ACHN (cell line): ENCODE results near the gene STMND1.

ENCODE experiments used
- DNase-seq: peaks from one replicate; pipeline ENCODE4 v3.0.0-alpha.2; 2015
- in situ Hi-C: cut with HindIII; loops from 2 replicates; pipeline ENCODE4 v1.10.0; 2017; ENCODE audit warnings: low sequenced_read_pairs, low pct_ligation_motif_present, low pct_unique_long_range_greater_than_20kb

Gene STMND1

DNA sequence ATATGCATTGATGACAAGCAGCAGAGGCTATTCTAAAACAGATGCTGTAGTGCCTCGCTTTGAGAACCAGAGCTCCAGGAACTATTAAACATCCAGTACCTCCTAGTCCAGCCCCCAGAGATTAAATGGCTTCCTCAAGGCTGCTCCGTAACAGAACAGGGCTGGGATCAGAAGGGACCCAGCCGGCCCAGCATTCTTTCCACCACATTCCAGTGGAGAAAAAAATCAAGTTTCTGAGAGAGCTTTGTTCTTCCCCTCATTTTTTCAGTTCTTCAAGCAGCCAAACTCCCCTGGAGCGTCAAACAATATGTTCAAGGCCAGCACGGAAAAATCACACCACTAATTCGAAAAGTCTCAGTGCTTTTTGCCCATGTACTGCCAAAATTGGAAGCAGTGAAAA, 5.8 kb upstream of the STMND1 start:
- in situ Hi-C loops = no loop called here
- DNase-seq = no peak

DNA sequence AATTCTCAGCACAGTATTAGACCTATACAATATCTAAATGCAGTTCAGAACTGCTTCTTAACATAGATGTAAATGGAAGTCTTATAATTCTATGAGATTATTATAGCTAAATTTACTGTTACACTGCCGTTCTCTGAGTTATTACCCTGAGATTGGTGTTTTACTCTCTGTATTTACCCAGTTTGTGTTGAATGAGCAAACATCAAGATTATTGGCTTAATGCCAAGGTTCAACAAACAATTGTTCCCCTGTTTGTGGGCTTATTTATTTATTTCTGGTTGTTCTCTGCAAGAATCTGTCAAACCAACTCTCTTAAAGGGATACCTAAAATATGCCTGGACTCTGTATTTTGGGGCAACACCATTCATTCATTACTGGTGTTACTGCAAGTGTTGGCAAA, 5.2 kb upstream of the STMND1 start:
- no peak for DNase-seq
- in situ Hi-C loops = no loop called here

DNA sequence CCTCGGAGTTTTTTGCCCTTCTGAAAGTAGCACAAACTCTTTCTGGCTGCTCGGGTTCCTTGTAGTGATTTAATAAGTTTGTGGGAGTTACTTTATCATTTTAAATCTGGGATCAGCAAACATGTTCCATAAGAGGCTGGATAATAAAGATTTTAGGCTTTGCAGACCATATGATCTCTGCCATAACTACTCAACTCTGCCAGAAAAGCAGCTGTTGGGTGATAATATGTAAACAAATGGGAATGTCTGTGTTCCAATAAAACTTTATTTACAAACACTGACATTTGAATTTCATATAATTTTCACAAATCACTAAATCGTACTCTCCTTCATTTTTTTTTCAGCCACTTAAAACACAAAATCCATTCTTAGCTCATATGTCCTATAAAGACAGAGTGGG, 3.9 kb upstream of the STMND1 start:
- no peak for DNase-seq
- in situ Hi-C loops = no loop called here

DNA sequence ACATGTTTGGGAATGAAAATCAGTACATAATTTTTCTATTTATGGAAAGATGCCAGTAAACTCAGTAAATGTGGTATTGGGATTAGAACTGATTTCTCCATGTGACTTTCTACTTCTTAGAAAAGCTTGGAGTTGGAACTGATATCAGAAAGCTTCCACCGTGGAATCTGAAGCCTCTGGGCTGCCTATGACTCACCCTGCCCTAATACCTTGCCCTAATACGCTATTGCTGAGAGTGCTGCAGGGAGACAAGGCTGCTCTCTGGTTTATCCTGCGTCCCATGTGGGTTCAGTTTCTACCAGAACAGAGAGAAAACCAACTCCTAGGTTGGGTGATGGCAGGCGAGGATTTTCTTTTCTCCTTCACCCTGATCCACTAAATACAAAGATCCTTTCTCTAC, 3.3 kb upstream of the STMND1 start:
- in situ Hi-C loops = no loop called here
- no peak for DNase-seq

DNA sequence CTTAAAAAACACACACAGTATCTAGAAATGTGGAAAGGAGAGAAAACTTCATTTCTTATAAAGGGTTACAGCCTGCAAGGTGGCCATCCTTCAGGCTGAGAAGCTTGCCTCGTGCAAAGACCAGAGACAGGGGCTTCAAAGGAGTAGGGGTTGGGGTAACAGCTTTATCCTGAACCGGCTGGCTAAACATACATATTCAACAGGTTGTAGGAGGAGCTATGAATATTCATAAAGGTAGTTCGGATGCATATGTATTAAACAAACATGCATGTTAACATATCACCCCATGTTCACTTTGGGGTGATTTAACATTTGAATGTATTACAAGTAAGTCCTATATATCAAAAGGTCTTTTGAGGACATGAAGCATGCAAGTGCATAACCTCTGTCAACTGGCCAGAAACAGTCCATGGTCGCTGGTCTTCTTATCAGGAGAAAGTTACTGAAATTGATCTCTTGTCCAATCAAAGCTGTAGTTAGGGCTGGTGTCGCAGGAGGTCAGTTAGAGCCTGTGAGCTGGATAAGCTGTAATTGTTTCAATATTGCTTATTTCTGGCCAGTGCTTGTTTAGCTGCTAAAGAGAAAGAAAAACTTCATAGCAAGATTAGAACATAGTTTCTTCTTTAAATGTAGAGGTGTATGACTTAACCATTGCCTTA, 2.3 kb upstream of the STMND1 start:
- DNase-seq = no peak
- in situ Hi-C loops = no loop called here

DNA sequence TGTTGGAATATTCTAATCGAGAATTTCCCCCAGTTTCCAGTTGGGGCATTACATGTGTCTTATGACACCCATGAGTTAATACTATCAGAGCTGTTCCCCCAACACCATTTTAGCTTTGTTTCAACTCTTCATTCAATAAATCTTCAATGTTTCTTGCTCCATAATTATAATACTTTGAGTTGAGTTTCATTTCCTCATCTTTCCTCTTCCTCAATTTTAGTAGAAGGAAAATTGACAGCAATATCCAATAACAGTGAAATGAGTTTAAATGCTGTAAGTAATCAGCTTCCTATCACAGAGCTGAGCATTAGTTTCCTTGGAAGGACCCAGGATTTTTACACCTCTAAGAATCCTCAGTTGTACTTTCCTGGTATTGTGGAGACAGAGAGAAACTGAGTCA, 1.0 kb upstream of the STMND1 start:
- no peak for DNase-seq
- in situ Hi-C loops = no loop called here

DNA sequence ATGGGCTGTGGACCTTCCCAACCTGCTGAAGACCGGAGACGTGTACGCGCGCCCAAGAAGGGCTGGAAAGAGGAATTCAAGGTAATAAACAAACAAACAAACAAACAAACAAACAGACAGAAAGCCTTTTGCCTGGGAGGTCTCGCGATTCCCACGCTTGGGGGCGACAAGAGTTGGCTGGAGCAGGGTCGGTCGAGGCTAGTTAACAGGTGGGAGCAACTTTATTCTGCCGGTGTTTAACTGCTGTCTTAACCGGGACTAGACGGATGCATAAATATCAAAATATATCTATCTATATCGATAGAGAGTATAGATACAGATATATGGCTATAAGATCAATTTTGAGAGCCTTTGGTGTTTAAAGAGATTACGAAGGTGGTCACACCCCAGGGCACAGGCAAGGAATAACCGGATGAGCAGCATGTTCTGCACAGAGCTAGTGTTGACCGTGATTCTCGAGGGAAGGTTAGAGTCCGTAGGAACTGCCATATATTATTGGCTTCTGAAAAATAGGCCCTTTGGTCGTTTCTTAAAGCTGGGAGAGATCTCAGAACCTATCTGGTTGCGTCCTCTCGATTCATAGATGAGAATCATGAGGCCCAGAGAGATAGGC, 514 bp downstream of the STMND1 start:
- in situ Hi-C loops = no loop called here
- no peak for DNase-seq

DNA sequence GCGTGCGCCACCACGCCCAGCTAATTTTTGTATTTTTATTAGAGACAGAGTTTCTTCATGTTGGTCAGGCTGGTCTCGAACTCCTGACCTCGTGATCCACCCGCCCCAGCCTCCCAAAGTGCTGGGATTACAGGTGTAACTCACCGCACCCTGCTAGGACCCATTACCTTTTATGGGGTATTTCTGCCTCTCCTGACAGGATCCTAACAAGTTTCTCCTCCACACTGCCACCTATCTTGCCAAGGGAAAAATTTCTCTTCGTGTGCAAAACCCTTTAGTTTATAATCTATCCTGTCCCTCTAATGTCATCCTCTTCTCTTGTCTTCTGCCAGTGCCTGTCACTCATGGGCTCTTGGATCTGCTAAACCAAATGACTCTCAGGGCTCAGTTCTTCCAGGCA, 1.9 kb downstream of the STMND1 start:
- in situ Hi-C loops = no loop called here
- DNase-seq = peak; percentile 4

DNA sequence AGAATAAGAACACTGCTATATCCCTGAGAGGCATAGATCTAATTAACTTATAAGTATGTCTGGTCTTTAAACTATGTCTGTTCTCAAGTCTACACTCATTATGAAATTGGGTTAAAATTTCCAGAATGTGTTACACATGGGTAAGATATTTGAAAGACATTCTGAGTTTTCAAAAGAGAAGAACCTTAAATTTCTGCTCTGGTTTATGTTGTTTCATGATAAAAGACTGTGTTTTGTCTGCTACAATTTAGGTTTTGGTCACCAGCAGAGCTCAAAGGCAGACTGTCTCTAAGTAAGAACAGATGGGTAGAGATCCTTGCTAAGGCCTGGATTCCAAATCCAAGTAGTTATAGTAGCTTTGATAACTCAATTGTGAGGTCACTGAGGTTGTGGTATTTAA, 6.0 kb downstream of the STMND1 start:
- no peak for DNase-seq
- in situ Hi-C loops = no loop called here

DNA sequence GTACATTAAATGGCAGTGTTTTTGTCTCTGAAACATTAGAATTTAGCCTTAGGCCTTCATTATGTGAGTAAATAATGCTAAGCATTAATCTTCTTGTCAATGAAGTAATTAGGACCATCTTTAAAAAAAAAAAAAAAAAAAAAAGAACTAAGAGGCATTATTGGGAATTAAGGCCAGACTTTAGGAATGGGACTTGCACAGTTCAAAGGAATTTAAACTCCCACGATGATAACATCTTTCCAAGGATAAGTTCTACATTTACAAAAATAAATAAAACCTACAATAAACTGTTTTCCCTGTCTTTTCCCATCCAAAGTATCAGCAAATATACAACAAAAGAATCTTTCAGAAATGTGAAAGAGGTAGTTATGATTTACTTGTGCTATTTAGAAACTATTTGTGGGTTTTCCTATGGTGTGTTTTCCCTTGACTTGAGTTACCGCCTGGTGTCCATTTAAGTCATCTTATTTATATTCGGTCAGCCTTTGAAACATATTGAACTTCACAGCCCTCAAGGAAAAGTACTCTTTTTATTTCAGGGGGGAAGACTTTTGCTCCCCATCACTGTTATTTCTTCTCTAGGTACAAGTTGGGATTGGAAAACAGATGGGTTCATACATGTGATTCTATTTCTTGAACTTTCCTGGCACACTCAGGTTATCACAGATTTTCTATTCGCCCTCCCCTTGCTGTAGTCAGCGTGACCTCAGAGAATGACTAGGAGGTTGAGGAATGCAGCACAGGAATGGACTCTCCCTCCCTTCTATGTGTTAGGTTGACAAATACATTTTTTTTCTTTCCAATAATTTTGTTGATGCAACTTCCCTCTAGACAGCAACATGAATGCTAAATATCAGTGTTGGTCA, 13.6 kb downstream of the STMND1 start:
- in situ Hi-C loops = no loop called here
- DNase-seq = peak; percentile 71

DNA sequence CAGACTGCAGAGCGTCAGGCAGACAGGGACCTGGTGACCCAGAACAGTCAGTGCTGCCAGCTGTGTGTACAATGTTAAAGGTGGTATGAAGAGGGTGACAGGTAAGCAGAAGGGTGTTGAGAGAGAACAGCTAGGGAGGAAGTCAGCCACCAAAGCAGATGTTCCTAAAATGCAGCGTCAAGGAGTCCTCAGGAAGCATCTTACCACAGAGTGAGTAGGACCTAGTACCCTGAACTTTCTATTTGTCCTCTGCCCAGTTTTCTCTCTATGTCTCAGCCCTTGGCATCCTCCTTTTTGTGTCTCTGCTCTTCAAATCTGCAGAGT, 14.2 kb downstream of the STMND1 start:
- in situ Hi-C loops = no loop called here
- no peak for DNase-seq

DNA sequence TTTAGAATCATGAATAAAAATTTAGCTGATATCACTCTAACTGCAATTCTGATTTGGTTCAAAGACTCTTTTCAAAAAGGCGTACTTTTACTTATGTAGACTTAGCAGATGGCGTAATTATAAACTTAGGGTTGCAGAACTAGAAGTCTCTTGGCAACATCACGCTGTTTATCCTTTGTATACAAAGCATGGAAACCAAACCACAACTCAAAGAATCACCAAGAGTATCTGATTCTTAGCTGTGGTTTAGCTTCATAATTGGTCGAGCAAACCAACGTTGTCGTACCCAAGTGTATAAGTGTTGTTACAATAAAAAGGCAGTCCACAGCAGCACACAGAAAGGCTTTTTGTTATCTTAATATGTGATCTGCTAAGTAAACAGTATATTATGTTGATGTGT, 18.2 kb downstream of the STMND1 start:
- no peak for DNase-seq
- in situ Hi-C loops = no loop called here

DNA sequence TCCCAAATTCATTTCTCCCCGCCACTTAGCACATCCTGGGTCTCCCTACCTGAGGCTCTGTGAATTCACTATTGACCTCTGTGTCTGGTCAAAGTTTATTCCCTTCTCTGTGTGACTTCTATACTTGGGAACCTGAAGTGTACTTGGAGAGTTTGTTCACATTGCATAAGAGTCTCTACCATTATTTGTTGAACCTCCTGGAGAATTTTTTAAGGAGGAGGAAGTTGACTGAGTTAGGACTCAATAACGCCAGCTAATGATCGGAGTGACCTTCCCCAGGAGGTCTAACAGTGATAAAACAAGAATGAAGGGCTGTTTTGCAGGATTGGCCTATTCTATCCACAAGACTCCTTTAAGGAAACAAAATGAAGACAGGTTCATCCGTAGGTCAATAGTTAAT, 23.6 kb downstream of the STMND1 start:
- in situ Hi-C loops = no loop called here
- DNase-seq = no peak

DNA sequence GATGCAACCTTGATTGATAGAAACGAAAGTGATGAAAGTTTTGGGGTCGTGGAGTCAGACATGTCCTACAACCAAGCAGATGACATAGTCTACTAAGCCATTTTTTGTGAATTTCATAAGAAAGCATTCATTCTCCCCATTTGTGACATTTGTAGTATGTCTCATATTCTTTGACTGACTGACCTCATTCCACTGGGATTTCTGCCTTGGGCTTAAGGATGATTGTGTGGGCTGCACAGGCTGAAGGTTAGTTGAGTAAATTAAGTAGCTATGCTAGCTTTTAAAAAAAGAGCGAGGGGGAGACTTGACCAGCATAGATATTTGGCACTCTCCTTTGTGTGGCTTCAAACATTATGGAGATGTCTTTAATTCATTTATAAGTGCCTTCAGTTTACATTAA, 28.9 kb downstream of the STMND1 start:
- DNase-seq = no peak
- in situ Hi-C loops = no loop called here

DNA sequence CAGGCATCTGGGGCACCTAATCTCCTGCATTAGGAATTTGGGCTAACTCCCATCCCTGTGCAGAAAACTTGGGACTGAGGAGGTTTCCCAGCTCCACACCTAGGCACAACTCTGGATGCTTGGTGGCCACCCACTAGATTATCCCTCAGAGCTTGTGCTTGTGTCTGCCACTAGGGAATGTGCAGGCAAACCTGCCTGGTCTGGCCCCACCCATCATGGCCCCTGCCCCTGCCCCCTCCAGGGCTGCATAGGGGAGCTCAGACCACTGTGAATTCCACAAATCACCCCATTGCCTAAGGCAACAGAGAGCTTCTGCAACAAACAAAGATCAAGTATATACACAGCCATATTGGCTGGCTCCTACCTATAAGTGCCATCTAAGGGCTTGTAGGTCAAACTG, 31.1 kb downstream of the STMND1 start:
- no peak for DNase-seq
- in situ Hi-C loops = no loop called here

DNA sequence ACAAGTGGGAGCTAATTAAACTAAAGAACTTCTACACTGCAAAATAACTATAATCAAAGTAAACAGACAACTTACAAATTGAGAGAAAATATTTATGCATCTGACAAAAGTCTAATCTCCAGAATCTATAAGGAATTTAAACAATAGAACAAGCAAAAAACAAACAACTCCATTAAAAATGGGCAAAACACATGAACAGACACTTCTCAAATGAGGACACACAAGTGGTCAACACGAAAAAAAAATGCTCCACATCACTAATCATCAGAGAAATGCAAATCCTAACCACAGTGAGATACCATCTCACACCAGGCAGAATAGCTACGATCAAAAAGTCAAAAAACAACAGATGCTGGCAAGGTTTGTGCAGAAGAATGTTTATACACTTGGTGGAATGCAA, 36.2 kb downstream of the STMND1 start:
- DNase-seq = no peak
- in situ Hi-C loops = no loop called here

DNA sequence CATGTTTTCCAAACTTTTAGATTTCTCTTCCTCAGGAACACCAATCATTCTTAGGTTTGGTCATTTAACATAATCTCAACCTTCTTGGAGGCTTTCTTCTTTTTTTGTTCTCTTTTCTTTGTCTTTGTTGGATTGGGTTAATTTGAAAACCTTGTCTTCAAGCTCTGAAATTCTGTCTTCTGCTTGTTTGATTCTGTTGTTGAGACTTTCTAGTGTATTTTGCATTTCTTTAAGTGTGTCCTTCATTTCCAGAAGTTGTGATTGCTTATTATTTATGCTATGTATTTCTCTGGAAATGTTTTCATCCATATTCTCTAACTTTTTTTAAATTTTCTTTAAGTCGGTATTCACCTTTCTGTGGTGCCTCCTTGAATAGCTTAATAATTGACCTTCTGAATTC, 42.2 kb downstream of the STMND1 start:
- DNase-seq = no peak
- in situ Hi-C loops = no loop called here

DNA sequence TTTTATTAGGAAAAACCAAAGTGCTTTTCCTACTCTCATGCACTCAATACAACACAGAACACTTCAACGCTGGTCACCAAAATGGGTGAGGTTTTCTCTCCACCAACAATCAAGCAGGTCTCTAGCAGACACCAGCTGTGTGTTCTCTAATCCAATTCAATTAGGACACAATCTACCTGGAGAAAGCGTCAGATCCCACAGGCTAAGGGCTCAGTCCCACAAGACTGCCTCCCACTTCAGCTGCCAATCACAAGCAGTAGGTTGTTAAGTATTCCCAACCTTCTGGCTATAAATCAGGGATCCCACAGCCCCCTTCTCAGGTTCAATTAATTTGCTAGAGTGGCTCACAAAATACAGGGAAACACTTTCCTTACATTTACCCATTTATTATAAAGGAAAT, 47.7 kb downstream of the STMND1 start:
- in situ Hi-C loops = no loop called here
- DNase-seq = no peak

DNA sequence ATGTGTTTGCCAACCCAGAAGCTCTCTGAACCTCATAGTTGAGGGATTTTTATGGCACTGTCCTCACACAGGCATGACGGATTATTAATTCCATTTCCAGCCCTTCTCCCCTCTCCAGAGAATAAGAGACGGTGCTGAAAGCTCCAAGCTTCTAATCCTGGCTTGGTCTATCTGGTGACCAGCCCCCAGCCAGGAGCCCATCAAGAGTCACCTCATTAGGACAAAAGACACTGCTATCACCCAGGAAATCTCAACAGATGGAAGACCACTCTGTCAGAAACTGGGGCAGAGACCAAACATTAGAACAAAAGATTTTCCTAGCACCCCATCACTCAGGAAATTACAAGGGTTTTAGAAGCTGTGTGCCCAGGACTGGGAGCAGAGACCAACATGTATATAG, 48.2 kb downstream of the STMND1 start:
- in situ Hi-C loops = no loop called here

DNA sequence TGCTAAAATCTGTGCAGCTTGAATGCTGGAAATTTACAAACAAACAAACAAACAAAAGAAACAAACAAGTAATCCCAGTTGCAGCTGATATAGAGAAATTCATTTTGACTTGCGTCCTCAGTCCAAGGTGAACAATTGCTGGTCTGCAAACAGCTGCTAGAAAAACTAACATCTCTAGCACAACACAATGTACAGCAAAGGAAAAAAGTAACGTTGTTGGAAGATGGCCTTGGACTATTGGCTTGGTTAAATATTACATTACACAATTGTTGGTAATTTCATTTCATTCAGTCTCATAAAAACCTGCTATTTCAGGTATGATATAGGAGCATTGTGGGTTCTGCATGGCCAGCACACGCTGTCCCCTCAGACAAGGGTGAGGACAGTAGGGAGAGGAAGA, 50.0 kb downstream of the STMND1 start:
- DNase-seq = no peak
- in situ Hi-C loops = no loop called here

More for the DNA sequence above, 48.2 kb downstream of the STMND1 start:
- no peak for DNase-seq
